GM12873 (cell line): Measurements from ENCODE around the gene DIO3.

Experiments
- TF ChIP-seq, protein P1 (sequence below): IDR thresholded peaks from 2 replicates; pipeline ENCODE4 v1.5.1; 2012; ENCODE audit warnings: low read depth, mild to moderate bottlenecking, moderate library complexity, low read length, control low read depth; ENCODE audit not compliant: insufficient read depth; ENCODE audit errors: missing control alignments

DIO3 gene

DNA sequence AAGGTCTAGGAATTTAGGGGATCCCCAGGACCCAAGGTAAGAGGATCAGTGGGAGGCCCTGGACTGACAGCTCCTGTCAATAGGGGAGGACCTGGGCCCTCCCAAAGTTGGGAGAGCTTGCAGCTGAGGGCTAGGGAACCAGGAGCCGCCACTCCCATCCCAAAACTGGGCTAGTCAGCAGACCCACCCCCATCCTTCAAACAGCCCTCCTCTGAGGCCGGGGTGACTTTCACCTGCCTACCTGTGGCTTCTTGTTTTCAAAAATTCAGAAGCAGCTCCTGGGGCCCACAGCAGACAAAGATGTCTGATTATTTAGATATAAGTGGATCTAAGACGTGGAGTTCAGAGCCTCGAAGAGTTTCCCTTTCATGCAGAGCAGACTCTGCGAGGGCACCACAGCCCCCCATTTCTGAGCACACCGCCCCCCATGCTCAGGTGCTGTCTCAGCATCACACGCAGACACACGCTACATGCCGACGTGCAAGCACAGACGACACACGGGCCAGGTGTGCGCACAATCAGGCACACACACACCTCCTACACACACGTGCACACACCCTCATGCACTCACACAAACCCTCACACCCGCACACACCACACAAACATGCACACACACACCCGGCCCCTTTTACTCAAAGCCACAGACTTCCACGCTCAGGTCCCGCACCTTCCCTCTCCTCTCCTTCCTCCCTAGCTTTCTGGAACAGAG lies 21.9 kb downstream of the DIO3 start:
- TF ChIP-seq, protein P1, sequence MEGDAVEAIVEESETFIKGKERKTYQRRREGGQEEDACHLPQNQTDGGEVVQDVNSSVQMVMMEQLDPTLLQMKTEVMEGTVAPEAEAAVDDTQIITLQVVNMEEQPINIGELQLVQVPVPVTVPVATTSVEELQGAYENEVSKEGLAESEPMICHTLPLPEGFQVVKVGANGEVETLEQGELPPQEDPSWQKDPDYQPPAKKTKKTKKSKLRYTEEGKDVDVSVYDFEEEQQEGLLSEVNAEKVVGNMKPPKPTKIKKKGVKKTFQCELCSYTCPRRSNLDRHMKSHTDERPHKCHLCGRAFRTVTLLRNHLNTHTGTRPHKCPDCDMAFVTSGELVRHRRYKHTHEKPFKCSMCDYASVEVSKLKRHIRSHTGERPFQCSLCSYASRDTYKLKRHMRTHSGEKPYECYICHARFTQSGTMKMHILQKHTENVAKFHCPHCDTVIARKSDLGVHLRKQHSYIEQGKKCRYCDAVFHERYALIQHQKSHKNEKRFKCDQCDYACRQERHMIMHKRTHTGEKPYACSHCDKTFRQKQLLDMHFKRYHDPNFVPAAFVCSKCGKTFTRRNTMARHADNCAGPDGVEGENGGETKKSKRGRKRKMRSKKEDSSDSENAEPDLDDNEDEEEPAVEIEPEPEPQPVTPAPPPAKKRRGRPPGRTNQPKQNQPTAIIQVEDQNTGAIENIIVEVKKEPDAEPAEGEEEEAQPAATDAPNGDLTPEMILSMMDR: no peak

DNA sequence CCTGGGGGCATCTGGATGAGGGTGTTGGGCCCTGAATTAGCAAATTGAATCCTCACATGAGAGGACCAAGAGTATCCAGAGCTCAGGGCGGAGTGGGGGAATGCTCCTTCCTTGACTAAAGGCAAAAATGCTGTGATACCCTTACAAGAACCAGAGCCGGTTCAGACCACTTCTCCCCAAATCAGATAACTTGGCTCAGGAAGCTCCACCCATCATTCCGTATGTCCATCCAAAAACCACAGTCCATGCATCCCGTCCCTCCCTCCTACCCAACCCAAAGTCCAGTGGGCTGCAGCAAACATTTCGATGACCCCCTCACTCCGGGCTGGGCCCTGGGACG lies 22.4 kb downstream of the DIO3 start:
- TF ChIP-seq, protein P1: no peak

DNA sequence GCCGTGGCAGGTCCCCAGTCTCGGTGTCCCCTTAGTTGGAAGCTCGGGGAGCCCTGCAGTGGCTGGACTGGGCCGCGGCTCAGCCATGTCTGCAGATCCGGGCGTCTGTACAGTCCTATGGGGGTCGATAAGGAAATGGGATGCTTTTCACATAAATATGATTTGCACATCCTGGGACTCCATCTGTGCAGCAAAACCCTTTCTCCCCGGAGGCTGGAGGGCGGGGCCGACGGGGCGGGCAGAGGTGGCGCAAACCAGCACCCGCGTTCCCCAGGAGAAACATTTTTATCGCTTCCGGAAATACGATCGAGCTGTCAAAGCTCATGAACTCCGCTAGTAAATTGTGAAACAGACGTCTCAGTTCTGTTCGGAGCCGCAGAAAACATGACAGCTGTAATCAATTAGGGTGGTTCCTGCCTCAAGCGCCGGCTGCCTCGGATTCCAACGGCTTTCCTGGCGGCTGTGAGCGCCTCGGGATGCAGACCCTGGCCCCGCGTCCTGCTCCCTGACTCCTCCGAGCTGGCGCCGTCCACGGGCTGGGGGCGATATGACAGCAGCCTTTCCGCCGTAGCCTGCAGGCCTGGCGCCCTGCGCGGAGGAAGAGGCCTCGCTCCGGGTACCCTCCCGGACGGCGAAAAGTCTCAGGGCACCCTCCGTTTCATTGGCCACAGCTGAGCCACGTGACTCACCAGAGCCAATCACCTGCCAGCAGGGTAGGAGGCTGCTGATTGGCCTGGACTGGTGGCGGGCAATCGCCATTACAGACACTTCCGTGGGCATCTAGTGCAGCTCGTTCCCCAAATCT lies 23.0 kb downstream of the DIO3 start:
- TF ChIP-seq, protein P1: no peak

DNA sequence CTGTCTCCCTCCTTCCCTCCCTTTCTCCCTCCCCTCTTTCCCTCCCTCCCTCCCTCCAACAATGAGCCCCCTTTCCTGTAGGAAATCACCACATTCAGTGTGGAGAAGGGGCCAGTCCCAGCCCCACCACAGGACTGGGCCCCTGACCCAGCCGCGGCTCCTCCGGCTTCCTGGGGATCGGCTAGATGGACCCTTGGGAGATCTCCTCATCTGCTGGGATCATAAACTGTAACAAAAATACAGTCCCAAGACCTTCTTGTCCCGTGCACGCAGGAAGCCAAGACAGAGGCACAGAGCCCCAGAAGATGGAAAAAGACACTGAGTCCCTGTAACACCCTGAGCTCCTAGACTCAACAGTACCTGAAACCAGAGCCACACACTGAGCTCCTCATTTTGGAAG lies 23.9 kb downstream of the DIO3 start:
- TF ChIP-seq, protein P1: no peak

DNA sequence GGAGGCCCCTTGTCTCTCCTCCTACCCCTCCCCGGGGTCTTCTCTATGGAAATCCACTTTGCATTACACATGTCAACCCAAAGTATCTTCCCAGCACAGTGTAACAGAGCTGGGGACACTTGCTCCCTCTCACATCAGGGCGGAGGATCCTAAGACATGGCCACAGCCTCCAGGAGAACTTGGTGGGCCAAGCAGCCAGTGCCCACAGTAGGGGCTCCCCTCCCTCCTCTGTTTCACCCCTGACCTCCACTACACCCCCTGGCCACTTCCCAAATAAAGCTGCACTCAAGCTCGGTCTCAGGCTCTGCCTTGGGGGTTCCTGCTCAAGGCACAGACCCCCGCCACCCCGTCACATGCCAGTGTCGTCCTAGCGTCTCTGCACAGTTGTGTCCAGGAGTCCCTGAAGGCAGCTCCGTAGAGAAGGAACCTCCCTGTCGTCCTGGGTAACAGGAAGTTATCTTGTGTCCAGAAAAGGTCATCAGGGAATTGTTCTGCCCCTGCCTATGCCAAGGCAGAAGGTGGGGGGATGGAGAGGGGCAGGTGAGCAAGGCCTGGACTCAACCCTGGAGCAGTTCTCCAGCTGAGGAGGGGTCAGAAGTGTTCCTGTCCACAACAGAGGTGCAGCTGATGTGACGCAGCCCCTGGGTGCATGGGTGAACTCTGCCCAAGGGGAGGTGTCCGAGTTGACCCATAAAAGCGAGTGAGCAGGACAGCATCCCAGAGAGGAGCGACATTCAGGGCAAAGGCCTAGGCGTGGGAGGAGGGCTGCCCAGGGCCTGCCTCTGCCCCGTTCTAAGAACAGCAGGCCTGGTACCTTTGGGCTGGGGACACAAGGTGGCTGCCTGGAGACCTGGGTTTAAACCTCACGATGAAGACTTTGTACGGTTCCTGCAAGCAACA lies 25.5 kb downstream of the DIO3 start:
- TF ChIP-seq, protein P1: no peak

DNA sequence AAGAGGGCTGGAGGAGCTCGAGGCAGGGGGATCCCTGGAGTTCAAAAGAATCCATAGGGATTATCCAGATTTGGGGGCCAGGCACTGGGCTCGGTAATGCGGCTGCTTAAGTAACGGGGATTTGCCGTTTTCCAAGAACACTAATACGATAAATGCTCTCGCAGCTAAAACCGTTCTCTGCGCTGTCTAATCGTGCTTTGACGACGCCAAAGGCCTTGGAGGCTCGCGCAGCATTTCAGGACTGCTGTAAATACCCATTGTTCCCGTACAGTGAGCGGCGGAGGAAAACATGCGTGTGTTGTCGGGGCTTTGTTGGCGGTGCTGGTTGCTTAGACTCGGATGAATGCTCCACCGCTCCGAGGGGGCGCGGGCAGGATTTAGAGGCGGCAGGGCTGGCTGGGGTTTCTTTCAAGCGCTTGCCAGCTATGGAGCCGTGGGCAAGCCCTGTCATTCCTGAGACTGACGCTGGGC lies 26.2 kb downstream of the DIO3 start:
- TF ChIP-seq, protein P1: no peak

DNA sequence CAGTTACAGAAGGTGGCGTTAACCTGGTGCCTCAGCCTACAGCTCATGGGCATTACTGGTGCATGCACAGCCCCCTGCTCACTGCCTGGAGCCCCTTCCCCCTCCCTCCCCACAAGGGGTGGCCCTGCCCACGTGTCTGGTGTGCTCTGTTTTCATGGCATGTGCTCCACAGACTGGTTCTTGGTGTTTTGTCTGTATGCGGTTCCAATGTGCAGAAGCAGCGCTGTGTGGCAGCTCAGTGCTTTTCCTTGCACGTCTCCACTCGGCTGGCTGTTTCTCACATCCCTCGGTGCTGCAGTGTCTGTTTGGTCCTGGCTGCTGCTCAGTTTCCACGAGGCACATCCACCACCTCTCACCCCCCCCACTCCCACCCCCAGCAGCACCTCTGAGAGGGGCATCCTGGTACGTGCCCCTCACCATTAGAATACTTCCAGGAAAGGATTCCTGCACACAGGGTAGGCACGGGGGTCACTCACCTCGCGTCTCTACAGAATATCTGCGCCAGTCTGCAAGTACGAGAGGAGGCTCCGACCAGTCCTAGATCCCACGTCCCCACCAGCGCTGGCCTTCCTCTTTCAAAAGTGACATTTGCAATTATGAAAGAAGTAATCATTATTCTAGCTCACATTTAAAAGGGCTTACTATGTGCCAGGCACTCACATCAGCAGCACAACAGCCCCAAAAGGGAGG lies 27.1 kb downstream of the DIO3 start:
- TF ChIP-seq, protein P1: no peak
